ENCODE results near the gene ACOT4.
"Not testable (repeated sequence)": the region's sequence is repeated elsewhere in the genome, so short reads cannot be mapped to it uniquely, and the experiment has no call there.

The ACOT4 gene

GRCh38 chr14:73582102-73582979 is 9.3 kb upstream of the ACOT4 start:
- not testable (repeated sequence) for DNase-seq

- DNase-seq: no peak
Measured at GRCh38 chr14:73588695-73589094, 3.0 kb upstream of the ACOT4 start.

- DNase-seq: no peak
Measured at GRCh38 chr14:73589116-73589515, 2.6 kb upstream of the ACOT4 start.

GRCh38 chr14:73590673-73591004 is 1.0 kb upstream of the ACOT4 start:
- DNase-seq: not testable (repeated sequence)

- DNase-seq: no peak
Measured at GRCh38 chr14:73594491-73594890, 2.8 kb downstream of the ACOT4 start.

- DNase-seq: no peak
Measured at GRCh38 chr14:73599499-73599898, 7.8 kb downstream of the ACOT4 start.

GRCh38 chr14:73602994-73603393 is 11.3 kb downstream of the ACOT4 start:
- no peak for DNase-seq

GRCh38 chr14:73606271-73606670 is 14.6 kb downstream of the ACOT4 start:
- no peak for DNase-seq

GRCh38 chr14:73607241-73607640 is 15.6 kb downstream of the ACOT4 start:
- no peak for DNase-seq

- no peak for DNase-seq
Measured at GRCh38 chr14:73610687-73611086, 19.0 kb downstream of the ACOT4 start.

GRCh38 chr14:73612339-73613045 is 20.8 kb downstream of the ACOT4 start, which contains the start of gene ACOT6:
Gene ACOT6, plus strand, starts transcription at chr14:73612517. Its CDS starts 55 bp downstream, at chr14:73612572.
- peak; percentile 65 for DNase-seq

- no peak for DNase-seq
Measured at GRCh38 chr14:73613046-73613383, 21.3 kb downstream of the ACOT4 start.

- no peak for DNase-seq
Measured at GRCh38 chr14:73613419-73613963, 21.8 kb downstream of the ACOT4 start.

GRCh38 chr14:73616831-73617230 is 25.2 kb downstream of the ACOT4 start:
- DNase-seq: no peak

- DNase-seq: no peak
Measured at GRCh38 chr14:73619524-73619923, 27.9 kb downstream of the ACOT4 start.

GRCh38 chr14:73620268-73620667 is 28.6 kb downstream of the ACOT4 start:
- no peak for DNase-seq

GRCh38 chr14:73623504-73624054 is 31.9 kb downstream of the ACOT4 start:
- no peak for DNase-seq

GRCh38 chr14:73625706-73626105 is 34.0 kb downstream of the ACOT4 start:
- DNase-seq: no peak

- no peak for DNase-seq
Measured at GRCh38 chr14:73627151-73627558, 35.5 kb downstream of the ACOT4 start.

GRCh38 chr14:73630009-73630780 is 38.5 kb downstream of the ACOT4 start:
- no peak for DNase-seq

- DNase-seq: peak; percentile 57
Measured at GRCh38 chr14:73633116-73634010, 41.7 kb downstream of the ACOT4 start.
